ENCODE data around the gene TTC12.

The TTC12 gene, protein sequence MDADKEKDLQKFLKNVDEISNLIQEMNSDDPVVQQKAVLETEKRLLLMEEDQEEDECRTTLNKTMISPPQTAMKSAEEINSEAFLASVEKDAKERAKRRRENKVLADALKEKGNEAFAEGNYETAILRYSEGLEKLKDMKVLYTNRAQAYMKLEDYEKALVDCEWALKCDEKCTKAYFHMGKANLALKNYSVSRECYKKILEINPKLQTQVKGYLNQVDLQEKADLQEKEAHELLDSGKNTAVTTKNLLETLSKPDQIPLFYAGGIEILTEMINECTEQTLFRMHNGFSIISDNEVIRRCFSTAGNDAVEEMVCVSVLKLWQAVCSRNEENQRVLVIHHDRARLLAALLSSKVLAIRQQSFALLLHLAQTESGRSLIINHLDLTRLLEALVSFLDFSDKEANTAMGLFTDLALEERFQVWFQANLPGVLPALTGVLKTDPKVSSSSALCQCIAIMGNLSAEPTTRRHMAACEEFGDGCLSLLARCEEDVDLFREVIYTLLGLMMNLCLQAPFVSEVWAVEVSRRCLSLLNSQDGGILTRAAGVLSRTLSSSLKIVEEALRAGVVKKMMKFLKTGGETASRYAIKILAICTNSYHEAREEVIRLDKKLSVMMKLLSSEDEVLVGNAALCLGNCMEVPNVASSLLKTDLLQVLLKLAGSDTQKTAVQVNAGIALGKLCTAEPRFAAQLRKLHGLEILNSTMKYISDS

DNA sequence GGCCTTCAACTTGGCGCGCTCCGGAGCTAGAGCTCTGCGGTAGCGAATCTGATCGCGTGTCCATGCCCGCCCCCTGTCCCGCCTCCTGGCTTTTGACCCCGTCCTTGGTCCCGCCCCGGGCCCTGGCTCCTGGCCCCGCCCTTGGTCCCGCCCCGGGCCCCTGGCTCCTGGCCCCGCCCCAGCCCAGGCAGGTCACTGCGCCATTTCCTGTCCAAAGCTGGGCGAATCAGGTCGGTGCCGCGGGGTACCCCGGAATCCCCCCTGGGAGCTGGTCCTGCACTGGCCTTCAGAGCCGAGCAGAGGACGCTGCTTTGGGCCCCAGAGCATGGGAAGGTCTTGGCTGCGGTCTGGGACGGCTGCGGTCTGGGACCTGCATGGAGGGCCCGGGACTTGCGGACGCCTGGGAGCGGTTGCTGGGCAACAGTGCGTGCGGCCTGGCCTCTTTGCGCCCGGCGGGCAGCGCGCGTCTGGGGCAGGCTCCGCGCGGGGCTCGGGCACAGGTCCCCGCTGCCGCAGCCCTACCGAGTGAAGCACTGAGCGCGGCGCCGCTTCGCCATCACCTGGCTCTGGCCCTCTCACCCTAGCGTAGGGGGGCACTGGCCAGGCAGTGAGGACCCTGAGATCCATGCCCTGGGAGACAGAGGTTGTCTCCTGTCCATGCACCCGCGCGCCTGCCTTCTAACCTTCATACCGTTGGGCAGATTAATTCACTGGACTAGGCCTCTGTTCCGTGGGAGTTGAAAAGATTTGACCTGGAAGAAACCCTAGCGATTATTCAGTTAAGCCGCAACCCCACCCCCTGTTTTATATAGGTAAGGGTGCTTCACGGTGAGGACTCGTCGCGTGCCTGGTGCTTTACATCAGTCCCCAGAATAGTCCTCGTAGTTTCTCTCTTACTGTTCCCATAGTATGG lies at the start of gene TTC12:
Gene TTC12 (plus strand): TSS at position 195 of the 913 bp plus-strand sequence. CDS start 1,675 bp downstream, outside the sequence.
- DNase-seq (ENCODE audit: low read depth), result no peak

DNA sequence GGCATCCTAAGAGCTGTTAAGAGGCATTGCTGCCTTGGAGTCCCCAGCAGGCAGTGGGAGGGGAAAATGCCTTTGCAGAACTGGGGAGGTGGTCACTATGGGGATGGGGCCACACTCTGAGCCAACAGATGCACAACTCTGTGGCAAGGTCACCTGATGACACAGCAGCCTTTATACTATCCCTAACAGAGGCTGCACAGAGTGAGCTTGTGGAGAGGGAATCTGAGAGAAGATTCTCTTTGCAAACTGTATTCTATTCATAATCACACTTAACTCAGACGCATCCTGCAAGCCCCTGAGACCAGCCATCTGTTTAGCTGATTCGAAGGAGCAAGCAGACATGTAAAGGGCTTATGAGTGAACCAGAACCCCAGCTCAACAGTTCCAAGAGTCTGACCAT lies 49.0 kb upstream of the TTC12 start:
- no peak for DNase-seq (ENCODE audit: low read depth)

DNA sequence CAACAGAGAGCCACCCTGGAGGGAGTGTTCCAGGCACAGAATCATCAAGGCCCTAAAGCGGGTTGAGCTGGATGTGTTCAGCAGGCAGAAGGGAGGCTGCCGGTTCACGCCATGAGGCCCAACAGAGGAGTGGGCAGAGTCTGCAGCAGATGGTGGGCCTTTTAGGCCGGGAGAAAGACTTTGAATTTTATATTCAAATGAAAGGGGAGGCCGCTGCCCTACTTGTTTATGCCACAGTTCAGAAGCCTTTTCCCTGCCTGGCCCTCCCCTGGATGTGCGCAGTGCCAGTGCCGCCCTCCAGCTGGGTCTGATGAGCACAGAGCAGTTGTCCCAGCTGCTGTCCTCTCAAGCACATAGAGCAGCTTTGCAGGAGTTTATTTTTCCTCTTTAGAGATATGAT lies 46.9 kb upstream of the TTC12 start:
- DNase-seq (ENCODE audit: low read depth), result no peak

DNA sequence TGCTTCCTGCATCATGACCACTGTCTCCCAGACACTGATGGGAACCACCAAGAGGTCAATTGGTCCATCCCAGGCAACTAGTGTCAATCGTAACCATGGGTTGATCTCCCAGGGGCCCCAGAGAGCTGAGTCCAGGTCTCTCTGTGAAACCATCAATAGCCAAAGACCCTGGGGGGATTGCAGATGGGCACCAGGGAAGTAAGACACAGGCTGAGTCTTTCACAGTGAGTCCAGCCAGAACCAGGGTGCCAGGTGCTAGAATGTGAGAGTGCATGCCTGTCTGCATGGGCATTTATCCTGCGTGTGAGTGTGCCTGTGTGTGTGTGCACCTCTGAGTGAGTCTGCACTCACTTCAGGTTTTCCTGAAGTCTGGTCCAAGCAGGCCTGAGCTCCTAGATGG lies 45.3 kb upstream of the TTC12 start:
- no peak for DNase-seq (ENCODE audit: low read depth)

DNA sequence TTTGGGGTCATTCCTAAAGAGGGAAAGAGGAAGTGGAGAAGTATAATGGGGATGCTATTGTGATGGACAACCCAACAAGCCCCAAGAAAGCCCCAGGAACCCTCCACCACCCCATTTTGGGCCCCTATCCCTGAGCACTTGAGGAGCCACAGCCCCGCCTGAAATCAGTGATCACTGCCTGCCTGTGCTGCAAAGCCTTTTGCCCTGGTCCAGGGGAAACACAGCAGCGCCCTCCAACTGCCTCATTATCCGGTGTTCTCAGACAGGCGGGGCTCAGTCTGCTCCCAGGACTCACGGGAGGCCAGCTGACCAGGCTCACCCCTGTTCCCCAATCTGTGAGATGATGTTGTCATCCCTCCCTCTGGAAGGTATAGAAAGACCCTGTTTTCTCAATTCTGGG lies 44.7 kb upstream of the TTC12 start:
- DNase-seq (ENCODE audit: low read depth), result no peak

DNA sequence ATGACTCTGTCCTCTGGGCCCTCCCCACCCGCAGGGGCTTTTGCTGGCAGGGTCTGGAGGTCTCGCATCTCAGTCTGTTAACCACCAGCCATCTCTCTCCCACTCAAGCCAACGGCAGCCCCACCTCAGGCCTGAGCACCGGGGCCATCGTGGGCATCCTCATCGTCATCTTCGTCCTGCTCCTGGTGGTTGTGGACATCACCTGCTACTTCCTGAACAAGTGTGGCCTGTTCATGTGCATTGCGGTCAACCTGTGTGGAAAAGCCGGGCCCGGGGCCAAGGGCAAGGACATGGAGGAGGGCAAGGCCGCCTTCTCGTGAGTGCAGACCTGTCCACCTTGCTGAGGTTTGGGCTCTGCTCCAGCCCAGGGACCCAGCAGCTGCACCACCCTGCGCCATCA lies 44.3 kb upstream of the TTC12 start:
- no peak for DNase-seq (ENCODE audit: low read depth)

DNA sequence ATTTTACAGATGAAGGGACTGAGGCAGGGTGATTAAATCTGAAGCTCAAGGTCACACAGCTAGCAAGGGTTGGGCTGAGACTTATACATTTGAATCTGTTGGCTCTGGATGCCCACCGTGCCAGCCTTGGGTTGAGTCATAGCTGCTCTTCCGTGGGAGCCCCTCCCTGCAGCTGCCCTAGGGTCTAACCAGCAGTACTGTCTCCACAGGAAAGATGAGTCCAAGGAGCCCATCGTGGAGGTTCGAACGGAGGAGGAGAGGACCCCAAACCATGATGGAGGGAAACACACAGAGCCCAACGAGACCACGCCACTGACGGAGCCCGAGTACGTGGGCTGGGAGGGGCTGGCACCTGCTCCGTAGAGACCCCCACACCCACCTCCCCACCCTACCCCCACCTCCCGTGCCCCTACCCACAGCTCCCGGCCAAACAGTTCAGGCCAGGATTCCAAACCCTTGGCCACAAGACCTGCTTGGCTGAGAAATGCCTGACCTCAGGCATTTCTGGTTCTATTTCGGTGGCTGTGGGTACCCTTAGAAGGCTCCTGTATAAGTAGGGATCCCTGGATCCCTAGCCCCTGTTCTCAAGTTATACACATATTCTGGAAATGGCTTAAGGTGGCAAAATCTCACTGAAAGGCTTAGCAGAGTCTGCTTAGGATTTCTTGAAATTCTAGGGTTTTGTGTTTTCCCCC lies 42.7 kb upstream of the TTC12 start:
- no peak for DNase-seq (ENCODE audit: low read depth)

DNA sequence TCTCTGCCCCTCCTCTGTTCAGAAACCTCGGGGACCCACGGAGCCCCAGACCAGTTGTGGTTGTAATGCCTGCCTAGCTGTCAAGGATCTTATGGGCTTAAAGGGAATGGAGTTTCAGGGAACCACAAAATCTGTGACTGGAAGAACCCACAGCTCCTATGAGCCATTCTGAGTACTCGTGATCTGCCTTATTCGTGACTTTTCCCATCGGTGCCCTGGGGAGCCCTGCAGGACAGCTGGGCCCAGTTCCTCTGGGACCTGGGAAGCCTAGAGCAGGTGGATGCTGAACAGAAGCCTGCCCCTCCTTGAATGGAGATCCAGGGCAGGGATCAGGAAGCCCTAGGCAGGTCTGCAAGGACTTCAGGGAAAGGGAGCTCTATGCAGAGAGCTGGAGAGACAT lies 42.1 kb upstream of the TTC12 start:
- no peak for DNase-seq (ENCODE audit: low read depth)

DNA sequence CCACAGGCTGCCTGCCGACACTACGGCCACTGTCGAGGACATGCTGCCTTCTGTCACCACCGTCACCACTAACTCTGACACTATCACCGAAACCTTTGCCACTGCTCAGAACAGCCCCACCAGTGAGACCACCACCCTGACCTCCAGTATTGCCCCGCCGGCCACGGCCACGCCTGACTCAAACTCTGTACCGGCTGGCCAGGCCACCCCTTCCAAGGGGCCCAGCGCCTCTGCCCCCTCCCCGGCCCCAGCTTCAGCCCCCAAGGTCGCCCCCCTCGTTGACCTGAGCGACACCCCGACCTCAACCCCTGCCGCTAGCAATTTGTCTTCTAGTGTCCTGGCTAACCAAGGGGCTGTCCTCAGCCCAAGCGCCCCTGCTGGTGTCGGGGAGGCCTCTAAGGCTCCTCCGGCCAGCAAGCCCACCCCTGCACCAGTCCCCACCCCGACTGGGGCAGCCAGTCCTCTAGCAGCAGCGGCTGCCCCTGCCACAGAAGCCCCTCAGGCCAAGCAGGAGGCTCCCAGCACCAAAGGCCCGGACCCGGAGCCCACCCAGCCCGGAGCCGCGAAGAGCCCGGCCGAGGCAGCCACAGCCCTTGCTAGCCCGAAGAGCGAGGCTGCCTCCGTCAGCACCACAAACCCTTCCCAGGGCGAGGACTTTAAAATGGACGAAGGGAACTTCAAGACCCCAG lies 41.3 kb upstream of the TTC12 start:
- DNase-seq (ENCODE audit: low read depth), result no peak

DNA sequence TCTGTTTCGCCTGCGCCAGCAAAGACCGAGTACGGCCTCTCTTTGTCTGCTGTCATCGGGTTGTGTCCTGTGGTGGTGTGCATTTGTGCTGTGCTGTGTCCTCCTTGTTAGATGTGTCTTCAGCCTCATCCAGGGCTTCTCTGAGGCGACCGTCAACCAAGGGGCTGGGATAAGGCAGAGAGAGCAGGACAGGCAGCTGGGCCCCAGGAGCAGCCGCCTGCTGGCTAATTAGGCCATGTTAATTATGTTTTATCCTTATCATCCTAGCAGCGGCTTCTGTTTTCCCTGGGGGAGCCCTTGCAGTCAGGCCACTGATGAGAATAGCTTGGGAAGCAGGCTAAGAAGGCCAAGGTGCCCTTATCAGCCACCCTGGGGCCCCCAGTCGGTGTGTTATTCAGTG lies 40.7 kb upstream of the TTC12 start:
- DNase-seq (ENCODE audit: low read depth), result no peak

DNA sequence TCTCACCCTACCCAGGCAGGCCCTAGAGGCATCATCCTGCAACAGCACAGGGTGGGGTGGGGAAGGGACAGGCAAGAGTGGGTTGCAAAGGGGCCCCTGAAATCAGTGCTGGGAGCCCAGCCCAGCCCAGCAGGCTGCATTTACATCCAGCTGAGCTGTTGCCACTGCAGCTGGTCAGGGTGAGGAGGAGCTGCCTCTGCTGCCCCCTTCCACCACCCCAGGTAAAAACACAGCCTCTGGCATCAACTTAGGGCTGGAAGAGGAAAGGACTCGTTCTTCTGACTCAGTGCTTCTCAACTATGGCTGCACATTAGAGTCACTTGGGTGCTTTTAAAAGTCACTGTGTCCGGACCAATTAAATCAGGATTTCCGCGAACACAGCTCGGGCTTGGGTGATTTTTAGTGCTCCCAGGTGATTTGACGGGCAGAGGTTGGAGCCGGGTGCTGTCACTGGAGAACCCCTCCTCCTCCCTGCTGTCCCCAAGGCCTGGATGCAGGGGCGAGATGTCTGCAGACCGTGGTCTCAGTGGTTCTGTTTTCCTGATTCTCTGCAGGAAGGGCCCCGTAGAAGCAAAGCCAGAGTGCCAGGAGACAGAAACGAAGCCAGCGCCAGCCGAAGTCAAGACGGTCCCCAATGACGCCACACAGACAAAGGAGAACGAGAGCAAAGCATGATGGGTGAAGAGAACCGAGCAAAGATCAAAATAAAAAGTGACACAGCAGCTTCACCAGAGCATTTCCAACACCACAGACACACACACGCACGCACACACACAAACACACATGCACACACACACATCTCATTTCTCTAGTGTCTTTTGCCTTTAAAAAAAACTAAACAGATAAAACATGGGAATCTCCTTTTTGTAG lies 39.4 kb upstream of the TTC12 start:
- no peak for DNase-seq (ENCODE audit: low read depth)

DNA sequence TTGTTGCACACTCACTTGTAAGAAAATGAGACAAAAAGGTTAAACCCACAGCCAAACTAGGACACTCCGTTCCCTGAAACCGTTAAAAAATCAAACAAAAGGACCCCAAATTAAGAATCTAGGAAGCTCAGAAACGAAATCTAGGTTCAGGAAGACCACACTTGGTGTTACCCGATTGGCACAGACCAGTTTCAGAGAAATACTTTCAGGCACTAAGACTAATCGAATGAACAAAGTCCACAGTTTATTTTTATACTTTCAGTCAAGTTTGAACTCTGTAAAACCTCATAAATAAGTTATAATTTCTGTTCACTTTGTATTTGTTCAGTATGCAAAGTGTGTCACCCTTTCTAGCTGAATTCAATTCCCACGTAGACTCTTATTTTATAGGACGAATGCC lies 38.8 kb upstream of the TTC12 start:
- DNase-seq (ENCODE audit: low read depth), result no peak

DNA sequence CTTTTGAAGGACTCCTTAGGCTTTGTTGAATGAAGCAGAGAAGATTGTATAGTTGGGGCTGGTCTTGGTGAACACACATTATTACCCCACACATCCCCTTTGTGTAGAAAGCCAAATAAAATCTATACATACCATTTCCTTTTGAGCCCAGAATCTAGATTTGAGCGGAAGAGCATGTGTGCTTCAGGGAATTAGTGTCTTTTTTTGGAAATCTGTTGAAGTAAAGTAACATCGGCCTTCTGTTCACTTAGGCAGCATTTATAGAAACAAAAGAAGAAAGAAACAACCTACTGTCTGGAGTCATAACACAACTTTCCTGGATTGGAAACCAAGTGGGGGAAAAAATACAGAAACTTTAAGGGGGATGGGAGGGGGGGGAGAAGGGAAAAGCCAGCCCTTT lies 37.9 kb upstream of the TTC12 start:
- no peak for DNase-seq (ENCODE audit: low read depth)

DNA sequence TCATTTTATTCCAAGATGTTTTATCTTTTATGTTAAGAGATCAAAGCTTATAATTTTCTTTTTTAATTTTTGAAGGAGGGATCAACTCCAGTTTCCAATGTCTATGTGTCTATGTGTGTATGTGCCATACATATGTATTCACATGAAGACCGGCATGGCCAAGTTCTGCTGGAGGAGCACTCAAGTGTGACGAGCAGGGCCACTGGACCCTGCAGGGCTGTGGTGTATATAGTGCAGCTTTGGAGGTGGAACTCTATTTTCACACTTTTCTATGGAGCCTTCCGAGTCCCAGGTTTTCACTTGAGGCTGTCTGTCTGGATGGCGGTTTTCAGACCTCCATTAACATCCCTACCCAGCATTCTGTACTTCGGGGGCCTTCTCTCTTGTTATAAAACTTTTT lies 36.5 kb upstream of the TTC12 start:
- no peak for DNase-seq (ENCODE audit: low read depth)

DNA sequence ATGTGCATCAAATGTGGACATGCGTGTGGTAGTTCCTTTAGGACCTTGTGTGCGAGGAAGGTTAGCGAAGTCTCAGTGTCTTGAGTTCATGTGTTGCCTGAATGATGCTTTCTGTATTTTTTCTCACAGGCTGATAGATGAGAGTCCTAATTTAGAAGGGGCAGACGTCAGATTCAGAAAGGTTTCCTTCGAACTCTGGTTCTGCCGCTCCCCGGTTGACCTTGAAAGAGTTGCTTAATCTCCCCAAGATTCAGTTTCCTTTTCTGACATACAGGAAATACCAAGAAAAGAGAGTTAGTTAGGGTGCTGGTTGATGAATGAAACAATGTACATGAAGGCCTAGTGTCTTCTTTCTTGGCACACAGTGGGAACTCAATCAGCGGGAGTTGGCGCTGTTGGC lies 35.9 kb upstream of the TTC12 start:
- no peak for DNase-seq (ENCODE audit: low read depth)

DNA sequence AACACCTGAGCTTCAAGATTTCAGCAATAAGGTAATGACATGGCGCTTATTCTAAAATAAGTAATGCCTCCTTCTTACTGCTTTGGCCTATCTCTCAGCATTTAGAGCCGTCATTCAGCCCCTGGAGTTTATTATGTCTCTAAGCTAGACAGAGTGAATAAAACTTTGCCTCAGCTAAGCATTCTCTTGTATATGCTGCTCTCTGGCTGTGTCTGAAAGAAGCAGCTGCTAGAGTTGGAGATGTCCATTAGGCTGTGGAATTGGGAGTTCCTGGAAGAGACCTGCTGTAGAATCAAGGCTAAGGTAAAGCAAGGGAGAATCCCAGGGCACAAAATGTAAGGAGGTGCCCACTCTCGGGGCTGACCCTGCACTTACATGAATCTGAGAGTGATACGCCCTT lies 35.5 kb upstream of the TTC12 start:
- DNase-seq (ENCODE audit: low read depth), result no peak

DNA sequence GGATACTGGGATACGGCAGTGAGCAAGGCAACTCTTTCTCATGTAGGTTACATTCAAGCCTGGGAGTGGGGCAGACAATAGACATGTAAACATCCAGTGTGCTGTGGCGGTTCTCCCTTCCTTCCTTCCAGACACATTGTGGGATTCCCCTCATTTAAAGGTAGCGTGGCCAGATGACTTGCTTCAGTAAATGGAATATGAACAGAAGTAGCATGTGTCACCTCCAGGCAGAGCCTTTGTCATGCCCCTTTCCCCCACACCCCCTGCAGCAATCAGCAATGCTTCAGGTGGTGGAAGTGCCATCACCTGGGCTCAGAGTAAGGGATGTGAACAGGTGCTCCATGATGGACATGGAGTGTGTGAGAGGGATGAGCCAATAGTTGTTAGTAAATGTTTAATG lies 34.8 kb upstream of the TTC12 start:
- DNase-seq (ENCODE audit: low read depth), result no peak

DNA sequence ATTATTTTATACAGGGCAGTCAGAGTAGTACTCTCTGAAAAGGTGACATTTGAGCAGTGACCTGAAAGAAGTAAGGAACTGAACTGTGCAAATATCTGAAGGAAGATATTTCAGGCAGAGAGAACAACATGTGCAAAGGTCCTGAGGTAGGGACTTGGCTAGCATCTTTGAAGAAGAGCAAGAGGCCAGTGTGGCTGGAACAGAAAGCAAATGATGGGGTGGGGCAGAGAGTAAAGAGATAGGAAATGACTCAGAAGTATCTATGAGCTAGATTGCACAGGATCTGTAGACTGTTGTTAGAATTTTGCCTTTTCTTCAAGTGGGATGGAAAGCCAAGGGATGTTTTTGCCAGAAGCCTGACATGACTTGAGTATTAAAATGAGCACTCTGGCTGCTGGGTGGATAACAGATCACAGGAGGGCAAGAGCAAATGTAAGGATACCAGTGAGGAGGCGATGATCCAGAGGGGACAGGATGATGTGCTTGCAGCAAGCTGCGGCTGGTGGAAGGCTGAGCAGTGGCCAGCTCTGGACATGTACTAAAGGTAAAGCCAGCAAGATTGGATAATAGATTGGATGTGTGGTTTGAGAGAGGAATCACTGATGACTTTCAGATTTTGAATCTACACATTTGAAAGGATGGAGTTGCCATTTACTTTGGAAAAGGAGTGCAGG lies 33.2 kb upstream of the TTC12 start:
- no peak for DNase-seq (ENCODE audit: low read depth)

DNA sequence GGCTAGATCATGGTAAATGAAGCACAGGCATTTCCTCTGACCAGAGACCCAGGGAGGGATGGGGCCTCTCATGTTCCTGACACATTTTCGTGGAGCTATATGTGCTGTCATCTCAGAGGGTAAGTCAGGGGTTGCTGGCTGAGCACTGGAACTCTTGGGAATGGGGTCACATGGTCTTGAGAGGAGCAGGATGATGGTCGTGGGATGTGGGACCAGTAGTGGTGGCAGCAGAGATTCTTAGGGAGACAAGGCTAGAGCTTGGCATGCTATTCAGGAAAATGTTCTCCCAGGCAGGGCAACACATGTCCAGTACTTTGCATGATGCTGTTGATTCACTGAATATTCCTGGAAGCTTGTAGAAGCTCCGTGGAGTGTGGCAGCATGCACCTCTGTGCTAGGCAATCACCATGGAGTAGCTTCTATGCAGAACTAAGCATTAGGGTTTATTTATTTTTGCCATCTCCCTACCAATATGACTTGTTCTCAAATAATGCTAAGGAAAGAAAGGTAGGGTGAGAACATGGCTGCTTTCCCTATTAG lies 31.4 kb upstream of the TTC12 start:
- DNase-seq (ENCODE audit: low read depth), result no peak

DNA sequence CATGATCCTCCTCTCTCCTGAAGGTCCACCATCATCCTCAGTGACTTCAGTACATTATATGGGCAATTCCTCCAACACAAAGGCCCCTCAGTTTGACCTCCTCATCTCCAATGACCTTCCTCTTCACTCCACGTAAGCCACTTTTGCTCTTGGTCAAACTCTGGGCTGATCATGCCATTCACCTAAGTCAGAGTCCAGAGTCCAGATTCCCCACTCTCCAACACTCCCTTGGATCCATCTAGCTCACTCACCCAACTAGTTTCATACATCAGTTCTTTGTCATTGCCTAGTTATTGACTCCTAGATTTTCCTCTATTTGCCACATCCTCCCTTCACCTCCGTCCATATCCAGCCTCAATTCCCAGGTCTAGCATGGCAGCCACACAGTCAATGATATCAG lies 30.5 kb upstream of the TTC12 start:
- DNase-seq (ENCODE audit: low read depth), result no peak
